Tibial artery (tissue), 4 donors: Measurements from ENCODE around the gene EFR3B.
"Not testable (repeated sequence)": the region's sequence is repeated elsewhere in the genome, so short reads cannot be mapped to it uniquely, and the experiment has no call there.

Experiments
- DNase-seq, 2 donors: peaks; one replicate each; pipeline ENCODE4 v3.0.0-alpha.2; 2019
- H3K27ac ChIP-seq, 2 donors: fragments of 200-600 bp; sonication (generic) in 1 of 2; 1 replicate in 1 of 2; 2 replicates in 1 of 2; pipeline ENCODE4 v1.5.1; 2018 to 2019; ENCODE audit warnings: mild to moderate bottlenecking in 1 of 2
- H3K27me3 ChIP-seq, 2 donors: fragments of 200-600 bp; sonication (generic) in 1 of 2; one replicate each; pipeline versions ENCODE4 v1.5.1 to v1.6.0; 2016 to 2019
- H3K36me3 ChIP-seq, 3 donors: fragments of 200-600 bp; sonication (generic) in 2 of 3; one replicate each; pipeline ENCODE4 v1.5.1; 2016 to 2019; ENCODE audit warnings: mild to moderate bottlenecking in 2 of 3
- H3K4me1 ChIP-seq, 4 donors: fragments of 200-600 bp; sonication (generic) in 2 of 4; 1 replicate in 3 of 4; 2 replicates in 1 of 4; pipeline ENCODE4 v1.5.1; 2016 to 2019
- H3K4me3 ChIP-seq, 2 donors: fragments of 200-600 bp; sonication (generic) in 1 of 2; 1 replicate in 1 of 2; 2 replicates in 1 of 2; pipeline ENCODE4 v1.5.1; 2018 to 2019; ENCODE audit warnings: mild to moderate bottlenecking in 2 of 2
- H3K9me3 ChIP-seq, 3 donors: fragments of 200-600 bp; sonication (generic) in 1 of 3; one replicate each; pipeline ENCODE4 v1.5.1; 2016 to 2019
- CTCF ChIP-seq, 2 experiments: fragments of 200-600 bp in 1 of 2; fragments of 450-650 bp in 1 of 2; IDR thresholded peaks; one replicate each; pipeline ENCODE4 v1.5.1; 2017 to 2019; ENCODE audit warnings: antibody characterized with exemption in 2 of 2, mild to moderate bottlenecking in 1 of 2, moderate library complexity in 1 of 2
- intact Hi-C: fragments of 100-400 bp; cut with DNase I; formaldehyde crosslinking; loops from one replicate; pipeline ENCODE4 v1.15.0; 2023; ENCODE audit warnings: low total_unique reads

EFR3B gene

DNA sequence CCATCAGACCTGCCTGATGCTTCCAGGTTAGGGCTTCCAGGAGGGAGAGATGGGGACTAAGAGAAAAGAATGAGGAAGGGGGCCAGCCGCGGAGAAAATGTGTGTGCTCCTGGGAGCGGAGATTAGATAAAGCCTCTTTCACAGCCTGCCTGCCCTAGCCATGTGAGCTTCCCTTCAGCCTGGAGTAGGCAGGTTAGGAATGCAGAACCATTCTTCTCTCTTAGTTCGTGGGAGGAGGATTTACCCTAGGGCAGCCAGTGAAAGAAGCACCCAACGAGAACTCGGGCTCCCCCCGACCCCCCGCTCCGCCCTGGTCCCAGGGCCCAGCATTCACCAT, 90.4 kb downstream of the EFR3B start:
- peaks cover 0 to 27% of the 10 kb centered on the region in 2 donors for H3K27me3 ChIP-seq

DNA sequence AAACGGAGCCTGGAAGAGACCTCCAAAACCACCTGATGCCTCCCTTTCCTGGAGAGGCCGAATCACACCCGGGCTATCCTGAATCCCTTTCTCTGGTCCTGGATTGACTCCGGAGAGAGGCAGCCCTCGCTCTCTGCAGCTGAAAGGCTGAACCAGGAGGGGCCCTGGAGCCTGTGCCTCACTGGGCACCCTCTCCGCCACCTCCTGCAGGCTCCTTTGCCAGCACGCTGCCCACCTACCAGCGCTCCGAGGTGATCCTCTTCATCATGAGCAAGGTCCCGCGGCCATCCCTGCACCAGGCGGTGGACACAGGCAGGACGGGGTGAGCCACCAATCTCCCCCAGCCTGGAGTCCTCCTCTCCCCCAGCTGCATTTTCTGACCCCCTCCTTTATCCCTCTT, 90.8 kb downstream of the EFR3B start:
- no peak for TF ChIP-seq CTCF (IDR thresholded peaks at IDR 0.05)
- Histone ChIP-seq H3K9me3 (no peaks in the 10 kb centered on the region), H3K27me3 (peaks cover 0 to 27% of the 10 kb centered on the region in 2 donors), H3K36me3 (no peaks in the 10 kb centered on the region), H3K4me3 (no peak overlapping the region), H3K27ac (no peak overlapping the region), H3K4me1 (peaks cover 0 to 11% (median 4%) of the 10 kb centered on the region in 4 donors)
- DNase-seq = no peak
- intact Hi-C loops = loop anchor here (5.0 to 10.0 kb wide), 2 partner anchors 90 to 728 kb away; partner anchors contain the start of gene EFR3B

More for the DNA sequence above, 90.4 kb downstream of the EFR3B start:
- no peaks in the 10 kb centered on the region for H3K36me3 ChIP-seq
- no peak for DNase-seq
- H3K9me3 ChIP-seq = no peaks in the 10 kb centered on the region
- H3K27ac ChIP-seq = no peak overlapping the region
- no peak for TF ChIP-seq CTCF (IDR thresholded peaks at IDR 0.05)
- H3K4me1 ChIP-seq = peaks cover 0 to 11% (median 4%) of the 10 kb centered on the region in 4 donors
- intact Hi-C loops = loop anchor here (5.0 to 10.0 kb wide), 2 partner anchors 90 to 727 kb away; partner anchors contain the start of gene EFR3B
- H3K4me3 ChIP-seq = no peak overlapping the region

DNA sequence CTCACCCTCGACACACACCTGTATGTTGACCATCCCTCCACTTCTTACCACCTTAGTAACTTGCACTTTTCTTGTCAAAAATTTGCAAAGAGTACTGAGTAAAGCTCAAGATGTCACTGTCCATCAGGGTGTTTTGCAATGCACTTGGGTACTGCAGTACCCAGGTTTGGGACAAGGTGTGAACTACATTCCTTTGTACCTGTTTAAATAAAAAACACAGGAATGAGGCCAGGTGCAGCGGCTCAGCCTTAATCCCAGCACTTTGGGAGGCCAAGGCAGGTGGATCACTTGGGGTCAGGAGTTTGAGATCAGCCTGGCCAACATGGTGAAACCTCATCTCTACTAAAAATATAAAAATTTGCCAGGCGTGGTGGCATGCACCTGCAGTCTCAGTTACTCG, 98.7 kb downstream of the EFR3B start:
- H3K36me3 ChIP-seq, H3K27ac ChIP-seq, H3K4me3 ChIP-seq, H3K4me1 ChIP-seq, intact Hi-C loops, H3K27me3 ChIP-seq, DNase-seq, H3K9me3 ChIP-seq: not testable (repeated sequence)

DNA sequence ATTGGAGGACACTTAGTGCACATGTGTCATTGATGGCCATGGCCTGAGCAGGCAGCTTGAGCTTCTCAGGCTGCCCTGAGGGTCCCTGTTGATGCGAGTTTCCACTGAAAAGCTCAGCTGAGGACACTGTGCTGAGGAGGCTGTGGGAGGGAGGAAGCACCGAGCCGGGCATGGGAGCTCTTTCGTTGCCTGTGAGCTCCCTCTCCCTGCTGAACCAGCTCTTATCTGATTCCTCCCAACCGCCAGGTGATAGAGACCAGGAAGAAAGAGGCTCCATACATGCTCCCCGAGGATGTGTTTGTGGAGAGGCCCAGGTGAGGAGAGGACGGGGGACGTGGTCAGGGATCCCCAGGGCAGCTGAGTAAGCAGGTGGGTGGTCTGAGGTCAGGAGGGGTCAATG, 99.2 kb downstream of the EFR3B start:
- H3K27me3 ChIP-seq = peaks cover 0 to 2% of the 10 kb centered on the region in 2 donors
- no peaks in the 10 kb centered on the region for H3K36me3 ChIP-seq
- H3K4me1 ChIP-seq = no peaks in the 10 kb centered on the region
- no peak overlapping the region for H3K27ac ChIP-seq
- TF ChIP-seq CTCF (IDR thresholded peaks at IDR 0.05) = no peak
- no peaks in the 10 kb centered on the region for H3K9me3 ChIP-seq
- H3K4me3 ChIP-seq = no peak overlapping the region
- intact Hi-C loops = no loop called here
- DNase-seq = no peak

GRCh38 chr2:25145803-25146202, 103.9 kb downstream of the EFR3B start:
- no peak overlapping the region for H3K27ac ChIP-seq
- H3K9me3 ChIP-seq = no peaks in the 10 kb centered on the region
- no peaks in the 10 kb centered on the region for H3K36me3 ChIP-seq
- TF ChIP-seq CTCF (IDR thresholded peaks at IDR 0.05) = no peak
- no peaks in the 10 kb centered on the region for H3K27me3 ChIP-seq
- H3K4me1 ChIP-seq = no peaks in the 10 kb centered on the region
- intact Hi-C loops = no loop called here
- H3K4me3 ChIP-seq = no peak overlapping the region
- DNase-seq = no peak

- Histone ChIP-seq H3K36me3 (no peaks in the 10 kb centered on the region), H3K4me1 (no peaks in the 10 kb centered on the region), H3K9me3 (no peaks in the 10 kb centered on the region), H3K27ac (no peak overlapping the region), H3K4me3 (no peak overlapping the region), H3K27me3 (no peaks in the 10 kb centered on the region)
- DNase-seq = no peak
- no peak for TF ChIP-seq CTCF (IDR thresholded peaks at IDR 0.05)
- intact Hi-C loops = no loop called here
Measured at GRCh38 chr2:25146896-25147295, 105.0 kb downstream of the EFR3B start.
